Activated naive CD8-positive, alpha-beta T cell treated with anti-CD3 and anti-CD28 coated beads, Interleukin-2, amount 10 ng/mL, durations not matched to agents 7 days and 5 days (primary cell): ENCODE measurements around the gene CEP164. TPM values are rescaled to one million over a fixed set of nuclear protein-coding genes. Genes with fewer than 3 reads are reported as not detected.

Source experiments
- ATAC-seq: fragments of 150-1000 bp; cut with Tn5 transposase; one replicate; pipeline ENCODE4 v1.10.0; 2021; ENCODE audit warnings: low read depth, moderate library complexity
- POLR2A ChIA-PET: fragments of 350-600 bp; sonication (Branson Sonifier 250); formaldehyde crosslinking; loops from one replicate; lab custom pipeline; 2021; ENCODE audit warnings: antibody characterized with exemption; lab: Charles Lee
- DNase-seq: peaks from one replicate; pipeline ENCODE4 v3.0.0; 2021
- H3K27ac Mint-ChIP-seq: one replicate; pipeline ENCODE4 v1.8.0; 2022; ENCODE audit warnings: mild to moderate bottlenecking, mixed read lengths
- H3K27me3 Mint-ChIP-seq: one replicate; pipeline ENCODE4 v1.8.0; 2022; ENCODE audit warnings: mild to moderate bottlenecking, moderate library complexity, mixed read lengths
- H3K36me3 Mint-ChIP-seq: one replicate; pipeline ENCODE4 v1.8.0; 2021; ENCODE audit warnings: mild to moderate bottlenecking, mixed read lengths
- H3K4me1 Mint-ChIP-seq: one replicate; pipeline ENCODE4 v1.8.0; 2021; ENCODE audit warnings: mixed read lengths
- H3K4me3 Mint-ChIP-seq: one replicate; pipeline ENCODE4 v1.8.0; 2022; ENCODE audit warnings: mild to moderate bottlenecking, moderate library complexity, mixed read lengths
- H3K9me3 Mint-ChIP-seq: one replicate; pipeline ENCODE4 v1.8.0; 2021; ENCODE audit warnings: mixed read lengths
- total RNA-seq, 2 experiments: library from RNA; stranded (reverse); gene quantifications; one replicate each; pipeline ENCODE4 v1.2.3, GENCODE V29; 2021

Gene CEP164
- total RNA-seq, 2 experiments from 2014 or later: 37.5 to 37.7 TPM

DNA sequence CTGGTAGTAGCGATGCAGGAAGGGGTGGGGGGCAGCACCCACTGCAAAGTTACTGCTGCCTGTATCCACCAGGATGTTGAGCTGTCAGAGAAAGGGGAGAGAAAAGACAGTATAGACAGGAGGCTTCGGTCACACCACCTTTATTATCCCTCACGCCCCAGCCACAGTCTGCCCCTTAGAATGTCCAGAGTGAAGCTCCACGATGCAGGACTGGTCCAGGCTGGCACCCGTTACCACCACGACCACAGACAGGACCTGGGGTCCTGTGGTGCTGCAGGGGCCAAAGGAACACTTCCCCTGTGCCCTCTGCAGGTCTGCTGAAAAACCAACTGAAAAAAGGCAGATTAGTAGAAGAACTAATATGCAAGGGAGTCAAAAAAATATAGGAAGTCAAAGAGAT is 30.8 kb upstream of the CEP164 start:
- DNase-seq: no peak
- H3K36me3 Mint-ChIP-seq: peaks cover 2% of the 10 kb centered on the region
- H3K27ac Mint-ChIP-seq: peak overlapping the region; percentile 3
- no peaks in the 10 kb centered on the region for H3K4me1 Mint-ChIP-seq
- ATAC-seq: no peak
- no peaks in the 10 kb centered on the region for H3K27me3 Mint-ChIP-seq
- H3K9me3 Mint-ChIP-seq: no peaks in the 10 kb centered on the region
- H3K4me3 Mint-ChIP-seq: no peak overlapping the region
- POLR2A ChIA-PET: no interaction called here

DNA sequence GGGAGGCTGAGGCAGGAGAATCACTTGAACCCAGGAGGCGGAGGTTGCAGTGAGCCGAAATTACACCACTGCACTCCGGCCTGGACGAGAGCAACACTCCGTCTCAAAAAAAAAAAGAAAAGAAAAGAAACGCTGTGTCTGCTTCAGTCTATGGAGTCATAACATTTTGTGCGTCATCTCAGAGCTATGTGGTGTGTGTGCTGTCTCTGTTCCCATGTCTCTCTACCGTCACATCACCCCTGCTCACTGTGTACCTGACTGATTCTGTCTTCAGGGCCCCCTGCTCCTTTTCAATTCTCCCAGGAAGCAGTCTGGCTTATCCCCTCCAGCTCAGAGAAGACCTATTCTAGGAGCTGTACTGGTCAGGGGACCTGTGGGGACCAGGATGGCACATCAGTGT is 29.5 kb upstream of the CEP164 start:
- POLR2A ChIA-PET: no interaction called here
- H3K9me3 Mint-ChIP-seq: no peaks in the 10 kb centered on the region
- no peaks in the 10 kb centered on the region for H3K36me3 Mint-ChIP-seq
- DNase-seq: no peak
- H3K27ac Mint-ChIP-seq: no peak overlapping the region
- no peak for ATAC-seq
- no peaks in the 10 kb centered on the region for H3K4me1 Mint-ChIP-seq
- H3K4me3 Mint-ChIP-seq: no peak overlapping the region
- H3K27me3 Mint-ChIP-seq: no peaks in the 10 kb centered on the region

- Mint-ChIP-seq H3K4me1 (no peaks in the 10 kb centered on the region), H3K27ac (no peak overlapping the region), H3K4me3 (no peak overlapping the region), H3K27me3 (no peaks in the 10 kb centered on the region), H3K9me3 (no peaks in the 10 kb centered on the region), H3K36me3 (no peaks in the 10 kb centered on the region)
- POLR2A ChIA-PET: no interaction called here
- no peak for ATAC-seq
- no peak for DNase-seq
Measured at GRCh38 chr11:117299351-117300282, 28.0 kb upstream of the CEP164 start.

GRCh38 chr11:117300283-117300663 is 27.4 kb upstream of the CEP164 start:
- Mint-ChIP-seq H3K27ac (no peak overlapping the region), H3K4me3 (no peak overlapping the region), H3K9me3 (no peaks in the 10 kb centered on the region), H3K36me3 (no peaks in the 10 kb centered on the region), H3K27me3 (no peaks in the 10 kb centered on the region), H3K4me1 (no peaks in the 10 kb centered on the region)
- POLR2A ChIA-PET: no interaction called here
- ATAC-seq (no peak), DNase-seq (no peak)

- no peaks in the 10 kb centered on the region for H3K27me3 Mint-ChIP-seq
- no peak overlapping the region for H3K27ac Mint-ChIP-seq
- ATAC-seq (no peak), DNase-seq (no peak)
- POLR2A ChIA-PET: no interaction called here
- no peak overlapping the region for H3K4me3 Mint-ChIP-seq
- no peaks in the 10 kb centered on the region for H3K36me3 Mint-ChIP-seq
- no peaks in the 10 kb centered on the region for H3K4me1 Mint-ChIP-seq
- H3K9me3 Mint-ChIP-seq: no peaks in the 10 kb centered on the region
Measured at GRCh38 chr11:117300773-117301172, 26.9 kb upstream of the CEP164 start.

DNA sequence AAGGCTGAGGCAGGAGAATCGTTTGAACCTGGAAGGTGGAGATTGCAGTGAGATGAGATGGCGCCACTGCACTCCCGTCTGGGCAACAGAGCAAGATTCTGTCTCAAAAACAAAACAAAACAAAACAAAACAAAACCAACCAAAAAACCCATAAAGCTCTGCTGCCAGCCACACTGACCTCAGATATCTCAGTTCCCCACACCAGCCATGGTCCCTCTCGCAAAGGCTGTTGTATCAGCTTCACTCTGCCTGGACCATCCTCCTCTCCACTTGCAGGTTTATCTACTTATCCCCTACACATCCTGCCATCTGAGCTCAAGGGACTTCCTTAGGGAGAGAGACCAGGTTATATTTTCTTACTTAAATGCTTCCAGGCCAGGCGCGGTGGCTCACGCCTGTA is 25.4 kb upstream of the CEP164 start:
- Mint-ChIP-seq H3K4me3 (no peak overlapping the region), H3K9me3 (no peaks in the 10 kb centered on the region), H3K4me1 (no peaks in the 10 kb centered on the region), H3K36me3 (no peaks in the 10 kb centered on the region), H3K27ac (no peak overlapping the region), H3K27me3 (no peaks in the 10 kb centered on the region)
- DNase-seq: no peak
- no peak for ATAC-seq
- POLR2A ChIA-PET: no interaction called here

- H3K4me1 Mint-ChIP-seq: no peaks in the 10 kb centered on the region
- H3K9me3 Mint-ChIP-seq: no peaks in the 10 kb centered on the region
- ATAC-seq: no peak
- DNase-seq: no peak
- H3K27me3 Mint-ChIP-seq: no peaks in the 10 kb centered on the region
- POLR2A ChIA-PET: no interaction called here
- no peak overlapping the region for H3K4me3 Mint-ChIP-seq
- no peak overlapping the region for H3K27ac Mint-ChIP-seq
- H3K36me3 Mint-ChIP-seq: no peaks in the 10 kb centered on the region
Measured at GRCh38 chr11:117303101-117303500, 24.6 kb upstream of the CEP164 start.

- POLR2A ChIA-PET: no interaction called here
- Mint-ChIP-seq H3K27ac (no peak overlapping the region), H3K4me1 (no peaks in the 10 kb centered on the region), H3K27me3 (no peaks in the 10 kb centered on the region), H3K36me3 (no peaks in the 10 kb centered on the region), H3K4me3 (no peak overlapping the region), H3K9me3 (no peaks in the 10 kb centered on the region)
- DNase-seq (no peak), ATAC-seq (no peak)
Measured at GRCh38 chr11:117303646-117304315, 23.9 kb upstream of the CEP164 start.

DNA sequence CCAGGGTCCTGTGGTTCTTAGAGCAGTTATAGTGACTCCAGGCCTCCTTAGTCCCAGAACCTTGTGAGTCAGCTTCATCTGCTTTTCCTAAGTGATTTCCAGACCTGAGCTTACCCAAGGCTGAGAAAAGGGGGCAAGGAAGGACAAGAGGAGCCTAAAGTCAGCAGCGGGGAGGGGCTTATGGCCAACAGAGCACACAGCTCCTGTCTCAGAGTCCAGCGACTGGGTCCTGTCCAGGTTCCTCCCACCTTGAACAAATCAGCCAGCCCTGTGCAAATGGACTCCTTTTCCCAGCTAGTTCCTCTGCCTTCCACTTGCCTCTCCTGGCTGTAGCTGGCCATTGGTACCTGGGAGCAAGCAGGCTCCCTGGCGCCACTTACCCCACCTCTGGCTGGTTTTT is 22.5 kb upstream of the CEP164 start:
- DNase-seq: no peak
- no peak for ATAC-seq
- Mint-ChIP-seq H3K4me3 (no peak overlapping the region), H3K27me3 (peaks cover 6% of the 10 kb centered on the region), H3K27ac (no peak overlapping the region), H3K4me1 (no peaks in the 10 kb centered on the region), H3K9me3 (no peaks in the 10 kb centered on the region), H3K36me3 (no peaks in the 10 kb centered on the region)
- POLR2A ChIA-PET: no interaction called here

GRCh38 chr11:117309310-117309709 is 18.3 kb upstream of the CEP164 start:
- H3K36me3 Mint-ChIP-seq: no peaks in the 10 kb centered on the region
- H3K4me3 Mint-ChIP-seq: no peak overlapping the region
- POLR2A ChIA-PET: no interaction called here

GRCh38 chr11:117313091-117313490 is 14.6 kb upstream of the CEP164 start:
- POLR2A ChIA-PET: interaction anchor here (0.6 kb wide), 1 partner anchor 329 kb away, joined by 3 read pairs; no protein-coding TSS in a partner anchor
- peaks cover 55% of the 10 kb centered on the region for H3K27me3 Mint-ChIP-seq
- DNase-seq (no peak), ATAC-seq (no peak)
- no peaks in the 10 kb centered on the region for H3K36me3 Mint-ChIP-seq
- H3K4me3 Mint-ChIP-seq: no peak overlapping the region
- no peak overlapping the region for H3K27ac Mint-ChIP-seq
- no peaks in the 10 kb centered on the region for H3K9me3 Mint-ChIP-seq
- peaks cover 8% of the 10 kb centered on the region for H3K4me1 Mint-ChIP-seq

More at GRCh38 chr11:117309310-117309709, 18.3 kb upstream of the CEP164 start:
- peaks cover 1% of the 10 kb centered on the region for H3K4me1 Mint-ChIP-seq
- H3K27ac Mint-ChIP-seq: no peak overlapping the region
- DNase-seq: no peak
- H3K27me3 Mint-ChIP-seq: peaks cover 28% of the 10 kb centered on the region
- no peak for ATAC-seq
- no peaks in the 10 kb centered on the region for H3K9me3 Mint-ChIP-seq

DNA sequence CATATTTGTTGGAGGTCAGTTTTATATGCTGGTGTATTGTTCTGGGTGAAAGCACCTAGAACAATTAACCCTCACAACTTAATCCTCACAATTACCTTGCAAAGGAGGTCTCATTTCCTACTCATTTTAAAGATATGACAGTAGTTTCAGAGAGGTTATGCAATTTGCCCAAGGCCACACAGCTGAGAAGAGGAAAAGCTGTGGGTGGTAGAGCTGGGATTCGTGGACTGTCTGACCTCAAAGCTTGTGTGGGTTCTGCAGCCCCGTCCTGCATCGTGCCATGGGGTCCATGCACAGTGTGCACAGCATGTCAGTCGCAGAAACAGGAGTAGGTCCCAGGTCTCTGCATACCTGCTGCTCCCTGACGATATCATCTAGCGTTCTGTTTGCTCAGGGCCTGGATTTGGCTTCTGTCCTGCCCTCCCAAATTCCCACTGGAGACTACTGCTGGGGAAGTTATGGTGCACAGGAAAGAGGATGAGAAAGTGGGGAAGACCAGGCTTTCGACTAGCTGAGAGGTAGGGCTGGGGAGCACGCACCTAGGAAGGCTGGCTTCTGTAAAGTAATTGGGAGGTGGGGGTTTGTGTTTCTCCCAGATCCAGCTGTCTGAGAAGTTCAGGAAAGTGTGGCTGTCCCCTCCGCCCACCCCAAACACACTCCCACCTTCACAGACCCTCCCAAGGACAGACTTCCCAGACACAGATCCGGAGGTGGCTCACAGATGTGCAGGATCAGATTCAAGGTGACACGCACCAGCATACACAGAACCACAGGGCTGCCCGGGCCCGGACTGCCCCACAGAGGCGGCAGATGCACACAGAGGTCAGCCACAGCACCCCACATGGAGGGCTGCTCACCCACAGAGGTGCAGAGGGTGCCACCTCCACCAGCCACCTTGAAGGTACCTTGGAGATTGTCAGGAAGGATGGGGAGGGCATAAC is 13.6 kb upstream of the CEP164 start:
- ATAC-seq (no peak), DNase-seq (no peak)
- peaks cover 8% of the 10 kb centered on the region for H3K4me1 Mint-ChIP-seq
- no peaks in the 10 kb centered on the region for H3K36me3 Mint-ChIP-seq
- H3K9me3 Mint-ChIP-seq: no peaks in the 10 kb centered on the region
- no peak overlapping the region for H3K27ac Mint-ChIP-seq
- POLR2A ChIA-PET: no interaction called here
- peaks cover 61% of the 10 kb centered on the region for H3K27me3 Mint-ChIP-seq
- no peak overlapping the region for H3K4me3 Mint-ChIP-seq

DNA sequence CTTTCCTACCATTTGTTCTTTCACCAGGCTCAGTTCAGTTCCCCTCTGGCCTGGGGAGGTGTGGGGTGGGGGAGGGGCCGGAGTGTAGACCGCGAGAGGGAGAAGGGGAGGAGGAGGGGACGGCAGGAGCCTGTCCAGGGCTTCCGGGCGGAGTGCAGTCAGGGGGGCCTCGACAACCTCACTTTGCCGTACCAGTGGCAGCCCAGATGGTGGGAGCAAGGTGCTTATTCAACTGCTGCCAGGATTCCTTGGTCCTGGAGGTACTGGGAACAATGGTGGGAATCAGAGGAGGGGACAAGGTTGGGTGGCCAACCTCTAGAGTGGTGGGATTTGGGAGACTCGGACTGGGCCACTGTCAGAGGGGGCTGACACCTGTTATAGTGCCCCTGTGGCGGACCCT is 12.8 kb upstream of the CEP164 start:
- H3K27me3 Mint-ChIP-seq: peaks cover 60% of the 10 kb centered on the region
- POLR2A ChIA-PET: no interaction called here
- peak overlapping the region; percentile 47 for H3K4me3 Mint-ChIP-seq
- no peaks in the 10 kb centered on the region for H3K36me3 Mint-ChIP-seq
- H3K4me1 Mint-ChIP-seq: peaks cover 8% of the 10 kb centered on the region
- DNase-seq (no peak), ATAC-seq (no peak)
- no peaks in the 10 kb centered on the region for H3K9me3 Mint-ChIP-seq
- no peak overlapping the region for H3K27ac Mint-ChIP-seq
